HCT116 (cell line): ENCODE data around the gene ADD1. TPM values are rescaled to one million over a fixed set of nuclear protein-coding genes. Genes with fewer than 3 reads are reported as not detected.

Experiments
- ATAC-seq: fragments of 200-7000 bp; cut with Tn5 transposase; 2 replicates; pipeline ENCODE4 v1.9.1; 2020; ENCODE audit warnings: mild to moderate bottlenecking, moderate library complexity
- BruUV-seq: library from RNA; stranded (reverse); fragments of 400-500 nt; replicated peaks from 2 replicates; lab custom pipeline; 2021; lab: Mats Ljungman, UMichigan
- CTCF ChIA-PET: fragments of 300-600 bp; sonication (Branson Sonifier 250); formaldehyde crosslinking; loops from one replicate; lab custom pipeline; 2021; ENCODE audit warnings: antibody characterized with exemption; lab: Charles Lee
- POLR2A ChIA-PET: fragments of 300-600, 350-600 bp; sonication (Branson Sonifier 250); formaldehyde crosslinking; loops from one replicate; lab custom pipeline; 2021; ENCODE audit warnings: antibody characterized with exemption; lab: Charles Lee
- RAD21 ChIA-PET, 2 experiments: fragments of 300-600 bp; sonication (Branson Sonifier 250); formaldehyde crosslinking; loops; one replicate each; lab custom pipeline; 2023; ENCODE audit warnings: low total read pairs in 2 of 2; ENCODE audit not compliant: uncharacterized antibody in 2 of 2, unreplicated experiment in 2 of 2, low non-redundant PET in 1 of 2; lab: Charles Lee
- DNase-seq: peaks from one replicate; pipeline ENCODE4 v3.0.0-alpha.2; 2010; ENCODE audit warnings: low read depth, low spot score
- H2AFZ ChIP-seq: fragments of 200-600 bp; shearing (Covaris generic), sonication (generic); 2 replicates; pipeline ENCODE4 v1.6.1; 2017; ENCODE audit warnings: low read depth, mixed run types, mixed read lengths, antibody characterized with exemption, low read length; ENCODE audit not compliant: poor library complexity, severe bottlenecking
- H3K27ac ChIP-seq: 2 replicates; pipeline ENCODE4 v1.5.1; 2012; ENCODE audit warnings: low read depth, low read length
- H3K27me3 ChIP-seq: fragments of 200-600 bp; sonication (generic); 2 replicates; pipeline ENCODE4 v1.6.1; 2016; ENCODE audit warnings: mixed run types, low read length, mixed read lengths; ENCODE audit not compliant: insufficient read depth
- H3K36me3 ChIP-seq, 2 experiments: fragments of 200-500 bp in 1 of 2; fragments of 200-600 bp in 1 of 2; sonication (Bioruptor generic) in 1 of 2; sonication (generic) in 1 of 2; 2 replicates each; pipeline versions ENCODE4 v1.5.1 to v1.6.1; 2014 to 2016; ENCODE audit warnings: low read length in 2 of 2, inconsistent platforms in 1 of 2, mixed read lengths in 1 of 2, mixed run types in 1 of 2; ENCODE audit not compliant: insufficient read depth in 2 of 2, control insufficient read depth in 1 of 2
- H3K4me1 ChIP-seq, 2 experiments: fragments of 200-600 bp in 1 of 2; sonication (generic) in 1 of 2; 2 replicates each; pipeline versions ENCODE4 v1.5.1 to v1.6.1; 2012 to 2017; ENCODE audit warnings: low read length in 2 of 2, inconsistent platforms in 1 of 2, mild to moderate bottlenecking in 1 of 2, mixed read lengths in 1 of 2, mixed run types in 1 of 2, moderate library complexity in 1 of 2; ENCODE audit not compliant: insufficient read depth in 2 of 2, control insufficient read depth in 1 of 2
- H3K4me2 ChIP-seq: fragments of 200-600 bp; sonication (generic); 2 replicates; pipeline ENCODE4 v1.6.1; 2017; ENCODE audit warnings: mixed run types, low read length, mixed read lengths
- H3K4me3 ChIP-seq, 2 experiments: fragments of 200-600 bp in 1 of 2; sonication (generic) in 1 of 2; replicated peaks in 1 of 2; 2 replicates each; pipeline ENCODE4 v1.5.1; 2011 to 2016; ENCODE audit warnings: low read length in 2 of 2, control low read depth in 1 of 2, low read depth in 1 of 2, mild to moderate bottlenecking in 1 of 2, mixed read lengths in 1 of 2, mixed run types in 1 of 2
- H3K79me2 ChIP-seq: fragments of 200-600 bp; sonication (generic); 2 replicates; pipeline ENCODE4 v1.6.1; 2017; ENCODE audit warnings: mild to moderate bottlenecking, mixed run types, low read length, moderate library complexity, mixed read lengths; ENCODE audit not compliant: insufficient read depth
- H3K9ac ChIP-seq: fragments of 200-600 bp; sonication (generic); 2 replicates; pipeline ENCODE4 v1.6.1; 2016; ENCODE audit warnings: low read length, mixed read lengths
- H3K9me2 ChIP-seq: fragments of 200-600 bp; sonication (generic), shearing (Covaris generic); 2 replicates; pipeline ENCODE4 v1.6.1; 2017; ENCODE audit warnings: mixed run types, mild to moderate bottlenecking, moderate library complexity; ENCODE audit not compliant: insufficient read depth
- H3K9me3 ChIP-seq, 2 experiments: fragments of 200-500 bp in 1 of 2; fragments of 200-600 bp in 1 of 2; sonication (Bioruptor generic) in 1 of 2; sonication (generic) in 1 of 2; 2 replicates each; pipeline ENCODE4 v1.6.1; 2014 to 2017; ENCODE audit warnings: low read length in 2 of 2, mixed read lengths in 2 of 2, inconsistent platforms in 1 of 2, low read depth in 1 of 2, mild to moderate bottlenecking in 1 of 2, mixed run types in 1 of 2, moderate library complexity in 1 of 2; ENCODE audit not compliant: control insufficient read depth in 1 of 2, insufficient read depth in 1 of 2
- H4K20me1 ChIP-seq: fragments of 200-600 bp; sonication (generic), shearing (Covaris generic); 2 replicates; pipeline ENCODE4 v1.6.1; 2017; ENCODE audit warnings: mixed run types, mild to moderate bottlenecking, moderate library complexity; ENCODE audit not compliant: insufficient read depth
- CEBPB ChIP-seq: IDR thresholded peaks from 2 replicates; pipeline ENCODE4 v1.6.1; 2012; ENCODE audit warnings: low read depth
- EGR1 ChIP-seq: IDR thresholded peaks from 2 replicates; pipeline ENCODE4 v1.6.1; 2012; ENCODE audit warnings: low read depth
- EZH2 ChIP-seq: fragments of 200-600 bp; sonication (generic); IDR thresholded peaks from 2 replicates; pipeline ENCODE4 v1.6.1; 2017; ENCODE audit warnings: antibody characterized with exemption, mixed run types
- EZH2phosphoT487 ChIP-seq: fragments of 200-600 bp; IDR thresholded peaks from 2 replicates; pipeline ENCODE4 v1.6.1; 2018; ENCODE audit warnings: antibody characterized with exemption, borderline replicate concordance
- FOSL1 ChIP-seq: IDR thresholded peaks from 2 replicates; pipeline ENCODE4 v1.6.1; 2012; ENCODE audit warnings: low read depth
- JUND ChIP-seq: IDR thresholded peaks from 2 replicates; pipeline ENCODE4 v1.6.1; 2012
- POLR2A ChIP-seq: IDR thresholded peaks from 2 replicates; pipeline ENCODE4 v1.7.0; 2011; ENCODE audit warnings: borderline replicate concordance; ENCODE audit not compliant: insufficient read depth, insufficient read length; ENCODE audit errors: extremely low read depth
- POLR2AphosphoS5 ChIP-seq: IDR thresholded peaks from 2 replicates; pipeline ENCODE4 v1.6.1; 2011; ENCODE audit warnings: mild to moderate bottlenecking, low read depth, low read length, moderate library complexity
- YY1 ChIP-seq: IDR thresholded peaks from 2 replicates; pipeline ENCODE4 v1.6.1; 2011; ENCODE audit warnings: low read length, low read depth, moderate library complexity, mild to moderate bottlenecking; ENCODE audit not compliant: insufficient replicate concordance; ENCODE audit errors: extremely low read depth
- intact Hi-C: fragments of 100-400 bp; cut with micrococcal nuclease; formaldehyde crosslinking; loops from 2 replicates; pipeline ENCODE4 v1.10.0; 2022
- total RNA-seq: library from RNA; stranded (reverse); gene quantifications from one replicate; pipeline ENCODE4 v1.2.1, GENCODE V29; 2021; ENCODE audit not compliant: unreplicated experiment
- TF ChIP-seq, protein P1 (sequence below): IDR thresholded peaks from 2 replicates; pipeline ENCODE4 v1.6.1; 2011; ENCODE audit warnings: mild to moderate bottlenecking, low read length, moderate library complexity; ENCODE audit not compliant: insufficient replicate concordance; ENCODE audit errors: extremely low read depth
- TF ChIP-seq, protein P2 (sequence below): IDR thresholded peaks from 2 replicates; pipeline ENCODE4 v1.6.1; 2012
- TF ChIP-seq, protein P3 (sequence below): IDR thresholded peaks from 2 replicates; pipeline ENCODE4 v1.6.1; 2012; ENCODE audit warnings: low read depth
- TF ChIP-seq, protein P4 (sequence below): IDR thresholded peaks from 2 replicates; pipeline ENCODE4 v1.6.1; 2012

Gene ADD1
- total RNA-seq, 1 experiment from 2014 or later, result 139 TPM

DNA sequence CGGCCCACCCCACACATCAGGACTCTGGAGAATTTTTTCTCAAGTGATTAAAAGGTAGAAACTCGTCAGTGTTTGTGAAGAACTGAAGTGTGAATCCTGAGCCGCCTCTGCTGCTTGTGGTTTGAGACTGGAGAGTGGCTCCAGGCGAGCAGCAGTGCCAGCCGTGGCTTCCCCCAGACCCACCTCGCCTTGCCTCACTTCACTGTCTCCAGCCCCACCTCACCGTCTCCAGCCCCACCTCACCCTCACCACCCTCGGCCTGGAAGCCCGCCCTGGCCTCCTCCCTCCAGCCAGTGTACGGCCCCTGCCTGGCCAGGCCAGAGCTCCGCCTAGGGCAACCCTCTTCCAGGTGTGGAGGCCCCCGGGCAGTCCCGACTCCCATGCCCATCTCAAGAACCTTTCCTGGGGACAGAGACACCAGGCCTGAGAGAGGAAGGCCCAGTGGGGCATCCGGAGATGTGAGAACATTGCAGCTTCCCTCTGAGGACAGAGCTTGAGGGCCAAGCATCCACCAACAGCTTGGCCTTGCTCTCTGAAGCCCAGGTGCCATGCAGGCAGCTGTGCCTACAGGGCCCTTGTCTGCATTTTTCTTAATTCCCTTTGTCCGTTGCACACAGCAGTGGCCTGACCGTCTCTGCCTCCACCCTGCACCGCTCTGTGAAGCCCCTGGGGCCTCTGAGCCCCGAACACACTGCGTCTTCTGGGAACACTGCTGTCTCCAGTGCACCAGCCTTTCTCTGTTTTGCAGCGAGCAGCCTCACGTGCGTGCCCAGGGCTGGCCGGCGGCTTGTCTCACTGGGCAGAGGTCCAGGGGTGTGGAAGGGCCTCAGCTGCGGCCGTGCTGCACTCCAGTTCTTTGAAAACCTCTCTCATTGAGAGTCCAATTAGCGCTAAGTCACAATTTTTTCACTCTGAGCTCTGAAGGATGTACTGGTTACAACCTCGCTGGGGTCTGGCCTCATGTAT is 37.0 kb upstream of the ADD1 start:
- no peak overlapping the region for H3K9ac ChIP-seq
- H3K27me3 ChIP-seq, result no peaks in the 10 kb centered on the region
- TF ChIP-seq EGR1 (no peak), JUND (no peak)
- no peak overlapping the region for H3K4me2 ChIP-seq
- H3K79me2 ChIP-seq, result peaks cover 2% of the 10 kb centered on the region; the same call in 1 of the 2 replicates
- no peaks in the 10 kb centered on the region for H3K36me3 ChIP-seq
- RAD21 ChIA-PET, result no interaction called here
- CTCF ChIA-PET, result no interaction called here
- POLR2A ChIA-PET, result no interaction called here
- no TSS peak for BruUV-seq
- H3K4me3 ChIP-seq, result no peak overlapping the region
- H4K20me1 ChIP-seq, result no peaks in the 10 kb centered on the region
- H3K4me1 ChIP-seq, result peaks cover 23 to 49% of the 10 kb centered on the region in 2 experiments; a peak in 3 of 4 replicates
- H2AFZ ChIP-seq, result no peak overlapping the region
- no peaks in the 10 kb centered on the region for H3K9me3 ChIP-seq
- intact Hi-C loops, result no loop called here
- DNase-seq (no peak), ATAC-seq (no peak)
- no peaks in the 10 kb centered on the region for H3K9me2 ChIP-seq
- H3K27ac ChIP-seq, result peak overlapping the region; percentile 24; the same call in 1 of the 2 replicates

DNA sequence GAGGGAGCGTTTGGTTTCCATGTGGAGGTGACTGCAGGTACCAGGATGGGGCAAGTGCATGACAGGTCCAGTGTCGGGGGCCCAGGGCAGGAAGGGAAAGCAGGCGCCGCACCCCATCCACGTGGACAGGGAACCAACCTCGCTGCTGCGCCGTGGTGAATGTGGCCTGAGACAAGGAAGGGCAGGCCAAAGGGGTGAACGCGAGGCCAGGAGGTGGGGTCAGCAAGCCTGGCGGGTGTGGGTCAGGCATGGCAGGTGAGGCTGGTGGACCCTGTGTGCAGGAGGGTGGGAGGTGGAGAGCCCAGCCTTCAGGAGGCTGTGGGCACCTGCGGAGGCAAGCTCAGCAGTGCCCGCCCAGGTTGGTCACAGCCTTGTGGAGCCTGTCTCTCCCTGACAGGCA is 36.1 kb upstream of the ADD1 start:
- TF ChIP-seq, protein P1, sequence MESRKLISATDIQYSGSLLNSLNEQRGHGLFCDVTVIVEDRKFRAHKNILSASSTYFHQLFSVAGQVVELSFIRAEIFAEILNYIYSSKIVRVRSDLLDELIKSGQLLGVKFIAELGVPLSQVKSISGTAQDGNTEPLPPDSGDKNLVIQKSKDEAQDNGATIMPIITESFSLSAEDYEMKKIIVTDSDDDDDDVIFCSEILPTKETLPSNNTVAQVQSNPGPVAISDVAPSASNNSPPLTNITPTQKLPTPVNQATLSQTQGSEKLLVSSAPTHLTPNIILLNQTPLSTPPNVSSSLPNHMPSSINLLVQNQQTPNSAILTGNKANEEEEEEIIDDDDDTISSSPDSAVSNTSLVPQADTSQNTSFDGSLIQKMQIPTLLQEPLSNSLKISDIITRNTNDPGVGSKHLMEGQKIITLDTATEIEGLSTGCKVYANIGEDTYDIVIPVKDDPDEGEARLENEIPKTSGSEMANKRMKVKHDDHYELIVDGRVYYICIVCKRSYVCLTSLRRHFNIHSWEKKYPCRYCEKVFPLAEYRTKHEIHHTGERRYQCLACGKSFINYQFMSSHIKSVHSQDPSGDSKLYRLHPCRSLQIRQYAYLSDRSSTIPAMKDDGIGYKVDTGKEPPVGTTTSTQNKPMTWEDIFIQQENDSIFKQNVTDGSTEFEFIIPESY, result no peak
- TF ChIP-seq EZH2phosphoT487 (no peak), EZH2 (no peak), CEBPB (no peak), POLR2AphosphoS5 (no peak), EGR1 (no peak), FOSL1 (no peak), YY1 (no peak), POLR2A (no peak)
- TF ChIP-seq, protein P2, sequence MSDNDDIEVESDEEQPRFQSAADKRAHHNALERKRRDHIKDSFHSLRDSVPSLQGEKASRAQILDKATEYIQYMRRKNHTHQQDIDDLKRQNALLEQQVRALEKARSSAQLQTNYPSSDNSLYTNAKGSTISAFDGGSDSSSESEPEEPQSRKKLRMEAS, result no peak
- TF ChIP-seq, protein P3, sequence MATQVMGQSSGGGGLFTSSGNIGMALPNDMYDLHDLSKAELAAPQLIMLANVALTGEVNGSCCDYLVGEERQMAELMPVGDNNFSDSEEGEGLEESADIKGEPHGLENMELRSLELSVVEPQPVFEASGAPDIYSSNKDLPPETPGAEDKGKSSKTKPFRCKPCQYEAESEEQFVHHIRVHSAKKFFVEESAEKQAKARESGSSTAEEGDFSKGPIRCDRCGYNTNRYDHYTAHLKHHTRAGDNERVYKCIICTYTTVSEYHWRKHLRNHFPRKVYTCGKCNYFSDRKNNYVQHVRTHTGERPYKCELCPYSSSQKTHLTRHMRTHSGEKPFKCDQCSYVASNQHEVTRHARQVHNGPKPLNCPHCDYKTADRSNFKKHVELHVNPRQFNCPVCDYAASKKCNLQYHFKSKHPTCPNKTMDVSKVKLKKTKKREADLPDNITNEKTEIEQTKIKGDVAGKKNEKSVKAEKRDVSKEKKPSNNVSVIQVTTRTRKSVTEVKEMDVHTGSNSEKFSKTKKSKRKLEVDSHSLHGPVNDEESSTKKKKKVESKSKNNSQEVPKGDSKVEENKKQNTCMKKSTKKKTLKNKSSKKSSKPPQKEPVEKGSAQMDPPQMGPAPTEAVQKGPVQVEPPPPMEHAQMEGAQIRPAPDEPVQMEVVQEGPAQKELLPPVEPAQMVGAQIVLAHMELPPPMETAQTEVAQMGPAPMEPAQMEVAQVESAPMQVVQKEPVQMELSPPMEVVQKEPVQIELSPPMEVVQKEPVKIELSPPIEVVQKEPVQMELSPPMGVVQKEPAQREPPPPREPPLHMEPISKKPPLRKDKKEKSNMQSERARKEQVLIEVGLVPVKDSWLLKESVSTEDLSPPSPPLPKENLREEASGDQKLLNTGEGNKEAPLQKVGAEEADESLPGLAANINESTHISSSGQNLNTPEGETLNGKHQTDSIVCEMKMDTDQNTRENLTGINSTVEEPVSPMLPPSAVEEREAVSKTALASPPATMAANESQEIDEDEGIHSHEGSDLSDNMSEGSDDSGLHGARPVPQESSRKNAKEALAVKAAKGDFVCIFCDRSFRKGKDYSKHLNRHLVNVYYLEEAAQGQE, result no peak
- TF ChIP-seq, protein P4, sequence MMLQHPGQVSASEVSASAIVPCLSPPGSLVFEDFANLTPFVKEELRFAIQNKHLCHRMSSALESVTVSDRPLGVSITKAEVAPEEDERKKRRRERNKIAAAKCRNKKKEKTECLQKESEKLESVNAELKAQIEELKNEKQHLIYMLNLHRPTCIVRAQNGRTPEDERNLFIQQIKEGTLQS, result no peak
- no TSS peak for BruUV-seq
- ChIA-PET RAD21 (no interaction called here), POLR2A (no interaction called here), CTCF (no interaction called here)
- Histone ChIP-seq H3K9me3 (no peaks in the 10 kb centered on the region), H3K4me2 (no peak overlapping the region), H2AFZ (no peak overlapping the region), H3K9me2 (no peaks in the 10 kb centered on the region), H3K79me2 (peaks cover 10% of the 10 kb centered on the region; the same call in 1 of the 2 replicates), H3K36me3 (no peaks in the 10 kb centered on the region), H3K4me1 (peaks cover 25 to 50% of the 10 kb centered on the region in 2 experiments; a peak in 3 of 4 replicates), H3K4me3 (no peak overlapping the region), H4K20me1 (no peaks in the 10 kb centered on the region), H3K9ac (no peak overlapping the region), H3K27me3 (no peaks in the 10 kb centered on the region), H3K27ac (no peak overlapping the region)
- ATAC-seq (no peak), DNase-seq (no peak)
- intact Hi-C loops, result no loop called here
